HepG2 (cell line): ENCODE measurements around the gene CEBPE. TPM values are rescaled to one million over a fixed set of nuclear protein-coding genes. Genes with fewer than 3 reads are reported as not detected.

Experiments
- BCL6 ChIP-seq: IDR thresholded peaks from 2 replicates; pipeline ENCODE4 v1.6.1; 2016; ENCODE audit warnings: missing genetic modification reagents, missing compliant biosample characterization
- GATAD1 ChIP-seq: IDR thresholded peaks from 2 replicates; pipeline ENCODE4 v1.6.1; 2016; ENCODE audit warnings: missing genetic modification reagents, missing compliant biosample characterization
- GZF1 ChIP-seq: sonication (generic); formaldehyde crosslinking; IDR thresholded peaks from 2 replicates; pipeline ENCODE4 v1.5.1; 2020; ENCODE audit warnings: mild to moderate bottlenecking, missing genetic modification reagents
- HIVEP1 ChIP-seq: sonication (generic); formaldehyde crosslinking; IDR thresholded peaks from 2 replicates; pipeline ENCODE4 v1.4.0; 2020; ENCODE audit warnings: mild to moderate bottlenecking, missing genetic modification reagents
- IRX3 ChIP-seq: sonication (generic); formaldehyde crosslinking; IDR thresholded peaks from 2 replicates; pipeline ENCODE4 v1.8.1; 2023; ENCODE audit warnings: mild to moderate bottlenecking, low read depth, missing genetic modification reagents, borderline replicate concordance
- MED8 ChIP-seq: sonication (generic); formaldehyde crosslinking; IDR thresholded peaks from 2 replicates; pipeline ENCODE4 v1.8.1; 2023; ENCODE audit warnings: mild to moderate bottlenecking, missing genetic modification reagents; ENCODE audit not compliant: insufficient replicate concordance
- NFYC ChIP-seq: IDR thresholded peaks from 2 replicates; pipeline ENCODE4 v1.6.1; 2016; ENCODE audit warnings: missing genetic modification reagents, missing compliant biosample characterization
- SALL2 ChIP-seq: sonication (generic); formaldehyde crosslinking; IDR thresholded peaks from 2 replicates; pipeline ENCODE4 v1.8.1; 2023; ENCODE audit warnings: mild to moderate bottlenecking, missing genetic modification reagents, inconsistent platforms
- SMAD1 ChIP-seq: sonication (generic); formaldehyde crosslinking; IDR thresholded peaks from 2 replicates; pipeline ENCODE4 v1.4.0; 2020; ENCODE audit warnings: missing genetic modification reagents, low read depth, mild to moderate bottlenecking, borderline replicate concordance
- SRSF1 ChIP-seq: fragments of 200-400 bp; formaldehyde crosslinking; optimal IDR thresholded peaks from 2 replicates; pipeline ENCODE3; 2017; ENCODE audit warnings: mild to moderate bottlenecking, low read depth, low read length, moderate library complexity
- THAP11 ChIP-seq: IDR thresholded peaks from 2 replicates; pipeline ENCODE4 v1.6.1; 2016; ENCODE audit warnings: missing biosample characterization, missing genetic modification reagents
- TRIM24 ChIP-seq: sonication (generic); formaldehyde crosslinking; IDR thresholded peaks from 2 replicates; pipeline ENCODE4 v1.8.0; 2022; ENCODE audit warnings: mild to moderate bottlenecking, missing genetic modification reagents
- U2AF2 ChIP-seq: fragments of 200-400 bp; formaldehyde crosslinking; IDR thresholded peaks from 2 replicates; pipeline ENCODE4 v1.6.1; 2017; ENCODE audit warnings: low read depth, mild to moderate bottlenecking, low read length
- ZMYM4 ChIP-seq: sonication (generic); formaldehyde crosslinking; IDR thresholded peaks from 2 replicates; pipeline ENCODE4 v1.8.1; 2023; ENCODE audit warnings: mild to moderate bottlenecking, missing genetic modification reagents
- ZNF101 ChIP-seq: sonication (generic); formaldehyde crosslinking; IDR thresholded peaks from 2 replicates; pipeline ENCODE4 v1.4.0; 2020; ENCODE audit warnings: mild to moderate bottlenecking, low read depth, missing genetic modification reagents, borderline replicate concordance
- ZNF138 ChIP-seq: sonication (generic); formaldehyde crosslinking; IDR thresholded peaks from 2 replicates; pipeline ENCODE4 v1.5.0; 2020; ENCODE audit warnings: mild to moderate bottlenecking, low read depth, missing genetic modification reagents
- ZNF274 ChIP-seq: sonication (generic); formaldehyde crosslinking; IDR thresholded peaks from 2 replicates; pipeline ENCODE4 v1.5.1; 2020; ENCODE audit warnings: mild to moderate bottlenecking, missing genetic modification reagents
- ZNF292 ChIP-seq: sonication (generic); formaldehyde crosslinking; IDR thresholded peaks from 2 replicates; pipeline ENCODE4 v1.8.1; 2022; ENCODE audit warnings: mild to moderate bottlenecking, low read depth, missing genetic modification reagents, borderline replicate concordance
- ZNF496 ChIP-seq: sonication (generic); formaldehyde crosslinking; IDR thresholded peaks from 2 replicates; pipeline ENCODE4 v1.8.1; 2023; ENCODE audit warnings: mild to moderate bottlenecking, moderate library complexity, missing genetic modification reagents; ENCODE audit not compliant: insufficient replicate concordance
- ZNF552 ChIP-seq: sonication (generic); formaldehyde crosslinking; IDR thresholded peaks from 2 replicates; pipeline ENCODE4 v1.9.0; 2022; ENCODE audit warnings: missing genetic modification reagents, mild to moderate bottlenecking, borderline replicate concordance
- ZNF746 ChIP-seq: sonication (generic); formaldehyde crosslinking; IDR thresholded peaks from 2 replicates; pipeline ENCODE4 v1.8.0; 2022; ENCODE audit warnings: mild to moderate bottlenecking, missing genetic modification reagents
- ZNF75D ChIP-seq: sonication (generic); formaldehyde crosslinking; IDR thresholded peaks from 2 replicates; pipeline ENCODE4 v1.8.1; 2023; ENCODE audit warnings: missing genetic modification reagents, mild to moderate bottlenecking, borderline replicate concordance
- polyA plus RNA-seq, 8 experiments: library from polyadenylated mRNA; depleted of rRNA in 3 of 8; stranded (reverse) in 7 of 8; unstranded in 1 of 8; fragments of >200 nt; fragmentation: Illumina TruSeq in 4 of 8; extraction: Trizol in 4 of 8; gene quantifications; 2 replicates each; pipeline versions ENCODE4 v1.2.1 to v1.2.3, GENCODE V29; 2011 to 2016; ENCODE audit warnings: low read depth in 4 of 8, missing spikeins in 1 of 8, mixed read lengths in 1 of 8; ENCODE audit not compliant: insufficient read depth in 1 of 8
- total RNA-seq, 5 experiments: library from RNA; depleted of rRNA; stranded (reverse); fragments of >200 nt; fragmentation: Illumina TruSeq; extraction: Trizol; gene quantifications; 2 replicates each; pipeline ENCODE4 v1.2.3, GENCODE V29; 2016; ENCODE audit warnings: low read depth in 1 of 5
- TF ChIP-seq, protein P1 (sequence below): sonication (generic); formaldehyde crosslinking; IDR thresholded peaks from 2 replicates; pipeline ENCODE4 v1.5.1; 2020; ENCODE audit warnings: mild to moderate bottlenecking, missing genetic modification reagents, borderline replicate concordance
- TF ChIP-seq, protein P2 (sequence below): sonication (generic); formaldehyde crosslinking; IDR thresholded peaks from 2 replicates; pipeline ENCODE4 v1.8.1; 2023; ENCODE audit warnings: mild to moderate bottlenecking, moderate library complexity, missing genetic modification reagents
- TF ChIP-seq, protein P3 (sequence below): sonication (generic); formaldehyde crosslinking; IDR thresholded peaks from 2 replicates; pipeline ENCODE4 v1.8.1; 2023; ENCODE audit warnings: mild to moderate bottlenecking, missing genetic modification reagents, borderline replicate concordance

Gene CEBPE
- total and polyA plus RNA-seq, 2 of the 13 experiments (the other 11 are each of a cell fraction or from before 2014, with no cell fraction given), result 0.09 to 0.11 TPM

DNA sequence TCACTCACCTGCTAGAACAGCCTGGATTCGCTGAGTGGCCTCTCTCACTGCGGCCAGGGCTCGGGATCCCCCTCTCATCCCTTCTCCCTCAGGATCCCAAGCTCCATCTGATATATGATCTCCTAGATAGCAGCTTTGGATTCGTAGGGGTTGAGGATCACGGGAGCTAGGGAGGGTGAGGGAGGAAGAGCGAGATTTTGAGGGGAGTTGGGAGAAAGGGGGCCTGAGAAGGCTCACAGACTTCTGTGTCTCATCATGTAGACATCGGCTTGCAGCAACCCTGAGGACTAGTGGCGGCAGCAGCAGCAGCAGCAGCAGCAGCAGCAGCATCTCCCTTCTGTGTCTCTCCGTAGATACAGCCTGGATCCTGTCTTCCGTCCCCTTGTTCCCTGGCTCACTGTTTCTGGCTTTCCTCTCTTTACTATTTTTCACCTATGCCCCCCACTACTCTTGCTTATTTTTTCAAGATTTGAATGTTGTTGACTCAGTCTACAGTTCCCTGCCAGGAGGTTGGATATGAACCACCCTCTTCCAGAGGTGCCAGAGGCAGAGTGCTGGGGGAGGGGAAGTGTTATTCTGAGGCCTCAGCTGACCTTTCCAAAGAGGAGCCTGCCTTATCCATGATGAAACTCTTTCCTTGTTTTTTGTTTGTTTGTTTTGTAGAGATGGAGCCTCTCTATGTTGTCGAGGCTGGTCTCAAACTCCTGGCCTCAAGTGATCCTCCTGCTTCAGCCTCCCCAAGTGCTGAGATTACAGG, 14.3 kb downstream of the CEBPE start, which contains the start of gene CIROP (continued):
- TF ChIP-seq, protein P1, sequence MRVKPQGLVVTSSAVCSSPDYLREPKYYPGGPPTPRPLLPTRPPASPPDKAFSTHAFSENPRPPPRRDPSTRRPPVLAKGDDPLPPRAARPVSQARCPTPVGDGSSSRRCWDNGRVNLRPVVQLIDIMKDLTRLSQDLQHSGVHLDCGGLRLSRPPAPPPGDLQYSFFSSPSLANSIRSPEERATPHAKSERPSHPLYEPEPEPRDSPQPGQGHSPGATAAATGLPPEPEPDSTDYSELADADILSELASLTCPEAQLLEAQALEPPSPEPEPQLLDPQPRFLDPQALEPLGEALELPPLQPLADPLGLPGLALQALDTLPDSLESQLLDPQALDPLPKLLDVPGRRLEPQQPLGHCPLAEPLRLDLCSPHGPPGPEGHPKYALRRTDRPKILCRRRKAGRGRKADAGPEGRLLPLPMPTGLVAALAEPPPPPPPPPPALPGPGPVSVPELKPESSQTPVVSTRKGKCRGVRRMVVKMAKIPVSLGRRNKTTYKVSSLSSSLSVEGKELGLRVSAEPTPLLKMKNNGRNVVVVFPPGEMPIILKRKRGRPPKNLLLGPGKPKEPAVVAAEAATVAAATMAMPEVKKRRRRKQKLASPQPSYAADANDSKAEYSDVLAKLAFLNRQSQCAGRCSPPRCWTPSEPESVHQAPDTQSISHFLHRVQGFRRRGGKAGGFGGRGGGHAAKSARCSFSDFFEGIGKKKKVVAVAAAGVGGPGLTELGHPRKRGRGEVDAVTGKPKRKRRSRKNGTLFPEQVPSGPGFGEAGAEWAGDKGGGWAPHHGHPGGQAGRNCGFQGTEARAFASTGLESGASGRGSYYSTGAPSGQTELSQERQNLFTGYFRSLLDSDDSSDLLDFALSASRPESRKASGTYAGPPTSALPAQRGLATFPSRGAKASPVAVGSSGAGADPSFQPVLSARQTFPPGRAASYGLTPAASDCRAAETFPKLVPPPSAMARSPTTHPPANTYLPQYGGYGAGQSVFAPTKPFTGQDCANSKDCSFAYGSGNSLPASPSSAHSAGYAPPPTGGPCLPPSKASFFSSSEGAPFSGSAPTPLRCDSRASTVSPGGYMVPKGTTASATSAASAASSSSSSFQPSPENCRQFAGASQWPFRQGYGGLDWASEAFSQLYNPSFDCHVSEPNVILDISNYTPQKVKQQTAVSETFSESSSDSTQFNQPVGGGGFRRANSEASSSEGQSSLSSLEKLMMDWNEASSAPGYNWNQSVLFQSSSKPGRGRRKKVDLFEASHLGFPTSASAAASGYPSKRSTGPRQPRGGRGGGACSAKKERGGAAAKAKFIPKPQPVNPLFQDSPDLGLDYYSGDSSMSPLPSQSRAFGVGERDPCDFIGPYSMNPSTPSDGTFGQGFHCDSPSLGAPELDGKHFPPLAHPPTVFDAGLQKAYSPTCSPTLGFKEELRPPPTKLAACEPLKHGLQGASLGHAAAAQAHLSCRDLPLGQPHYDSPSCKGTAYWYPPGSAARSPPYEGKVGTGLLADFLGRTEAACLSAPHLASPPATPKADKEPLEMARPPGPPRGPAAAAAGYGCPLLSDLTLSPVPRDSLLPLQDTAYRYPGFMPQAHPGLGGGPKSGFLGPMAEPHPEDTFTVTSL (CRISPR knock-in tag), result no peak
- TF ChIP-seq ZNF496 (CRISPR knock-in tag), result no peak
- peak; percentile 13; the same call in 1 of the 2 replicates for TF ChIP-seq ZMYM4
- no peak for TF ChIP-seq GZF1
- TF ChIP-seq ZNF101, result no peak
- TF ChIP-seq SMAD1 (CRISPR knock-in tag), result no peak
- TF ChIP-seq, protein P2, sequence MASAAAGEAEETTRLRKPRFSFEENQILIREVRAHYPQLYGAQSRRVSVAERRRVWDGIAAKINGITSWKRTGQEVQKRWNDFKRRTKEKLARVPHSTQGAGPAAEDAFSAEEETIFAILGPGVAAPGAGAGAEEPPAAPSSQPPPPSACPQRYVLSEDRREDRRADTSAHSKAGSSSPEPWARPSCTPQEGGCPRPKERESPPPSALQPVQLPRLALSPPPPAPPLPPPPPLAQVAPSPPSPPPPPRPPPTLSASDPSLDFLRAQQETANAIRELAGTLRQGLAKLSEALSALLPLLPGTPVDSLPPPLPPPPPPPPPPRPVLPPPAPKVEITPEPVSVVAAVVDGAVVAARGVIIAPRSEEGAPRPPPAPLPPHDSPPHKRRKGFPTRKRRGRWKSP (CRISPR knock-in tag), result no peak
- no peak for TF ChIP-seq IRX3 (CRISPR knock-in tag)
- TF ChIP-seq ZNF746 (CRISPR knock-in tag), result no peak
- no peak for TF ChIP-seq ZNF75D (CRISPR knock-in tag)
- TF ChIP-seq NFYC (CRISPR knock-in tag), result no peak
- TF ChIP-seq HIVEP1, result peak; percentile 46; the same call in 1 of the 2 replicates
- no peak for TF ChIP-seq TRIM24 (CRISPR knock-in tag)
- no peak for TF ChIP-seq BCL6
- no peak for TF ChIP-seq ZNF138 (CRISPR knock-in tag)
- TF ChIP-seq ZNF292 (CRISPR knock-in tag), result peak; percentile 95
- no peak for TF ChIP-seq ZNF552 (CRISPR knock-in tag)
- no peak for TF ChIP-seq ZNF274
- TF ChIP-seq MED8, result no peak
- TF ChIP-seq SRSF1, result no peak
- no peak for TF ChIP-seq THAP11 (CRISPR knock-in tag)
- TF ChIP-seq, protein P3, sequence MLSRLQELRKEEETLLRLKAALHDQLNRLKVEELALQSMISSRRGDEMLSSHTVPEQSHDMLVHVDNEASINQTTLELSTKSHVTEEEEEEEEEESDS (CRISPR knock-in tag), result no peak
- TF ChIP-seq SALL2, result no peak
- no peak for TF ChIP-seq U2AF2
- no peak for TF ChIP-seq GATAD1 (CRISPR knock-in tag)
